ENCODE measurements around the gene PTPN1. TPM values are rescaled to one million over a fixed set of nuclear protein-coding genes. Genes with fewer than 3 reads are reported as not detected.

The PTPN1 gene
- total and polyA plus RNA-seq, 2 of the 13 experiments (the other 11 are each of a cell fraction or from before 2014, with no cell fraction given) = 17.7 to 37.2 TPM

- Histone ChIP-seq H3K27me3 (ENCODE audit: control insufficient read depth in 1 of 2, insufficient read depth in 2 of 2, low read length in 2 of 2) (no peaks in the 10 kb centered on the region), H3K4me2 (ENCODE audit: low read depth, low read length) (no peak overlapping the region), H3K4me3 (replicated peaks in 1 of 3; ENCODE audit: insufficient read depth in 1 of 3, low read depth in 2 of 3, low read length in 3 of 3) (no peak overlapping the region), H3K9me3 (ENCODE audit: low read length) (no peaks in the 10 kb centered on the region), H3K27ac (ENCODE audit: extremely low read length, insufficient read depth, low read length) (no peak overlapping the region), H3K9ac (ENCODE audit: insufficient read depth, low read depth, low read length) (no peak overlapping the region), H3K36me3 (replicated peaks in 1 of 2; ENCODE audit: control insufficient read depth in 1 of 2, insufficient read depth in 2 of 2, low read length in 2 of 2) (no peaks in the 10 kb centered on the region), H2AFZ (ENCODE audit: low read length) (no peak overlapping the region), H3K79me2 (ENCODE audit: insufficient read depth, low read length) (no peaks in the 10 kb centered on the region), H3K4me1 (ENCODE audit: insufficient read depth, low read length) (peaks cover 61% of the 10 kb centered on the region), H4K20me1 (ENCODE audit: insufficient read depth, low read length) (no peaks in the 10 kb centered on the region)
- CTCF ChIA-PET (ENCODE audit: low intra/inter-chr PET ratio, low total read pairs) = no interaction called here
- intact Hi-C loops (cut with micrococcal nuclease; ENCODE audit: unreplicated experiment) = no loop called here
- FAIRE-seq (no peak), DNase-seq (ENCODE audit: low spot score) (no peak), ATAC-seq (no peak)
- POLR2A ChIA-PET = interaction anchor here (1.6 to 1.9 kb wide), 2 partner anchors 12 to 282 kb away, joined by 4 to 5 read pairs; no protein-coding TSS in a partner anchor
- in situ Hi-C loops (cut with HindIII; ENCODE audit: extremely low pct_ligation_motif_present, low pct_unique_long_range_greater_than_20kb) = no loop called here
- no TSS peak for BruUV-seq (replicated peaks)
- WGBS (ENCODE audit: low lambda C conversion rate) = 5% methylated on average over 1 of the region's 1 CpG
- peak; percentile 79 for TF ChIP-seq ZNF7 (CRISPR knock-in tag; IDR thresholded peaks at IDR 0.05)
- TF ChIP-seq, protein P1, sequence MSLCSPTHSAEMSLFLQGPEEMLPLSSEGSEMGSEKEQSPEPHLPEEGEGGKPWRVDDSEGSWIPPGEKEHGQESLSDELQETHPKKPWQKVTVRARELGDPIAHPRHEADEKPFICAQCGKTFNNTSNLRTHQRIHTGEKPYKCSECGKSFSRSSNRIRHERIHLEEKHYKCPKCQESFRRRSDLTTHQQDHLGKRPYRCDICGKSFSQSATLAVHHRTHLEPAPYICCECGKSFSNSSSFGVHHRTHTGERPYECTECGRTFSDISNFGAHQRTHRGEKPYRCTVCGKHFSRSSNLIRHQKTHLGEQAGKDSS (CRISPR knock-in tag; IDR thresholded peaks at IDR 0.05; ENCODE audit: borderline replicate concordance, low read depth) = no peak
These were observed 39.0 kb upstream of the PTPN1 start for GRCh38 chr20:50471231-50471630.

GRCh38 chr20:50472693-50473664, 37.2 kb upstream of the PTPN1 start:
- no peak for DNase-seq (ENCODE audit: low spot score)
- CTCF ChIA-PET (ENCODE audit: low intra/inter-chr PET ratio, low total read pairs) = no interaction called here
- no peaks in the 10 kb centered on the region for H3K79me2 ChIP-seq (ENCODE audit: insufficient read depth, low read length)
- H3K27me3 ChIP-seq (ENCODE audit: control insufficient read depth in 1 of 2, insufficient read depth in 2 of 2, low read length in 2 of 2) = no peaks in the 10 kb centered on the region
- peaks cover 56% of the 10 kb centered on the region for H3K4me1 ChIP-seq (ENCODE audit: insufficient read depth, low read length)
- H3K4me3 ChIP-seq (replicated peaks in 1 of 3; ENCODE audit: insufficient read depth in 1 of 3, low read depth in 2 of 3, low read length in 3 of 3) = no peak overlapping the region
- H3K27ac ChIP-seq (ENCODE audit: extremely low read length, insufficient read depth, low read length) = no peak overlapping the region
- no peaks in the 10 kb centered on the region for H3K36me3 ChIP-seq (replicated peaks in 1 of 2; ENCODE audit: control insufficient read depth in 1 of 2, insufficient read depth in 2 of 2, low read length in 2 of 2)
- no TSS peak for BruUV-seq (replicated peaks)
- POLR2A ChIA-PET = interaction anchor here (1.0 to 1.9 kb wide), 2 partner anchors 284 to 286 kb away, joined by 3 to 4 read pairs; no protein-coding TSS in a partner anchor
- no peaks in the 10 kb centered on the region for H4K20me1 ChIP-seq (ENCODE audit: insufficient read depth, low read length)
- H3K9ac ChIP-seq (ENCODE audit: insufficient read depth, low read depth, low read length) = no peak overlapping the region
- no peaks in the 10 kb centered on the region for H3K9me3 ChIP-seq (ENCODE audit: low read length)
- H3K4me2 ChIP-seq (ENCODE audit: low read depth, low read length) = no peak overlapping the region
- FAIRE-seq = no peak
- intact Hi-C loops (cut with micrococcal nuclease; ENCODE audit: unreplicated experiment) = no loop called here
- H2AFZ ChIP-seq (ENCODE audit: low read length) = no peak overlapping the region
- no peak for ATAC-seq
- in situ Hi-C loops (cut with HindIII; ENCODE audit: extremely low pct_ligation_motif_present, low pct_unique_long_range_greater_than_20kb) = no loop called here
- WGBS (ENCODE audit: low lambda C conversion rate) = 50% methylated on average over 12 of the region's 12 CpGs
- TF ChIP-seq HOXA5 (CRISPR knock-in tag; IDR thresholded peaks at IDR 0.05) = no peak
- no peak for TF ChIP-seq ISX (CRISPR knock-in tag; conservative IDR thresholded peaks at IDR 0.05)
- TF ChIP-seq ZNF292 (CRISPR knock-in tag; IDR thresholded peaks at IDR 0.05; ENCODE audit: borderline replicate concordance, low read depth) = no peak
- no peak for TF ChIP-seq PHB2 (IDR thresholded peaks at IDR 0.05; ENCODE audit: partially characterized antibody)
- TF ChIP-seq, protein P2, sequence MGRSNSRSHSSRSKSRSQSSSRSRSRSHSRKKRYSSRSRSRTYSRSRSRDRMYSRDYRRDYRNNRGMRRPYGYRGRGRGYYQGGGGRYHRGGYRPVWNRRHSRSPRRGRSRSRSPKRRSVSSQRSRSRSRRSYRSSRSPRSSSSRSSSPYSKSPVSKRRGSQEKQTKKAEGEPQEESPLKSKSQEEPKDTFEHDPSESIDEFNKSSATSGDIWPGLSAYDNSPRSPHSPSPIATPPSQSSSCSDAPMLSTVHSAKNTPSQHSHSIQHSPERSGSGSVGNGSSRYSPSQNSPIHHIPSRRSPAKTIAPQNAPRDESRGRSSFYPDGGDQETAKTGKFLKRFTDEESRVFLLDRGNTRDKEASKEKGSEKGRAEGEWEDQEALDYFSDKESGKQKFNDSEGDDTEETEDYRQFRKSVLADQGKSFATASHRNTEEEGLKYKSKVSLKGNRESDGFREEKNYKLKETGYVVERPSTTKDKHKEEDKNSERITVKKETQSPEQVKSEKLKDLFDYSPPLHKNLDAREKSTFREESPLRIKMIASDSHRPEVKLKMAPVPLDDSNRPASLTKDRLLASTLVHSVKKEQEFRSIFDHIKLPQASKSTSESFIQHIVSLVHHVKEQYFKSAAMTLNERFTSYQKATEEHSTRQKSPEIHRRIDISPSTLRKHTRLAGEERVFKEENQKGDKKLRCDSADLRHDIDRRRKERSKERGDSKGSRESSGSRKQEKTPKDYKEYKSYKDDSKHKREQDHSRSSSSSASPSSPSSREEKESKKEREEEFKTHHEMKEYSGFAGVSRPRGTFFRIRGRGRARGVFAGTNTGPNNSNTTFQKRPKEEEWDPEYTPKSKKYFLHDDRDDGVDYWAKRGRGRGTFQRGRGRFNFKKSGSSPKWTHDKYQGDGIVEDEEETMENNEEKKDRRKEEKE (IDR thresholded peaks at IDR 0.05) = no peak
- TF ChIP-seq MIER2 (CRISPR knock-in tag; IDR thresholded peaks at IDR 0.05) = peak; percentile 70; the same call in 1 of the 2 replicates
- TF ChIP-seq, protein P3, sequence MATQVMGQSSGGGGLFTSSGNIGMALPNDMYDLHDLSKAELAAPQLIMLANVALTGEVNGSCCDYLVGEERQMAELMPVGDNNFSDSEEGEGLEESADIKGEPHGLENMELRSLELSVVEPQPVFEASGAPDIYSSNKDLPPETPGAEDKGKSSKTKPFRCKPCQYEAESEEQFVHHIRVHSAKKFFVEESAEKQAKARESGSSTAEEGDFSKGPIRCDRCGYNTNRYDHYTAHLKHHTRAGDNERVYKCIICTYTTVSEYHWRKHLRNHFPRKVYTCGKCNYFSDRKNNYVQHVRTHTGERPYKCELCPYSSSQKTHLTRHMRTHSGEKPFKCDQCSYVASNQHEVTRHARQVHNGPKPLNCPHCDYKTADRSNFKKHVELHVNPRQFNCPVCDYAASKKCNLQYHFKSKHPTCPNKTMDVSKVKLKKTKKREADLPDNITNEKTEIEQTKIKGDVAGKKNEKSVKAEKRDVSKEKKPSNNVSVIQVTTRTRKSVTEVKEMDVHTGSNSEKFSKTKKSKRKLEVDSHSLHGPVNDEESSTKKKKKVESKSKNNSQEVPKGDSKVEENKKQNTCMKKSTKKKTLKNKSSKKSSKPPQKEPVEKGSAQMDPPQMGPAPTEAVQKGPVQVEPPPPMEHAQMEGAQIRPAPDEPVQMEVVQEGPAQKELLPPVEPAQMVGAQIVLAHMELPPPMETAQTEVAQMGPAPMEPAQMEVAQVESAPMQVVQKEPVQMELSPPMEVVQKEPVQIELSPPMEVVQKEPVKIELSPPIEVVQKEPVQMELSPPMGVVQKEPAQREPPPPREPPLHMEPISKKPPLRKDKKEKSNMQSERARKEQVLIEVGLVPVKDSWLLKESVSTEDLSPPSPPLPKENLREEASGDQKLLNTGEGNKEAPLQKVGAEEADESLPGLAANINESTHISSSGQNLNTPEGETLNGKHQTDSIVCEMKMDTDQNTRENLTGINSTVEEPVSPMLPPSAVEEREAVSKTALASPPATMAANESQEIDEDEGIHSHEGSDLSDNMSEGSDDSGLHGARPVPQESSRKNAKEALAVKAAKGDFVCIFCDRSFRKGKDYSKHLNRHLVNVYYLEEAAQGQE (IDR thresholded peaks at IDR 0.05; ENCODE audit: borderline replicate concordance in 1 of 2, low read depth in 1 of 2, low read length in 2 of 2) = peak; percentile 26 to 84
